GM13977 (cell line): Measurements from ENCODE around the gene MORN3.
"Not testable (repeated sequence)": the region's sequence is repeated elsewhere in the genome, so short reads cannot be mapped to it uniquely, and the experiment has no call there.

Source experiments
- DNase-seq: peaks from one replicate; pipeline ENCODE4 v3.0.0; 2012; ENCODE audit warnings: low spot score
- in situ Hi-C: fragments of 300-500 bp; cut with MboI; formaldehyde crosslinking; loops from one replicate; pipeline ENCODE4 v1.12.0; 2022; ENCODE audit warnings: low sequenced_read_pairs, low pct_unique_long_range_greater_than_20kb, mixed read lengths, inconsistent platforms; ENCODE audit not compliant: unreplicated experiment
- TF ChIP-seq, protein P1 (sequence below): IDR thresholded peaks from 2 replicates; pipeline ENCODE4 v1.5.1; 2012; ENCODE audit warnings: mild to moderate bottlenecking, control low read depth; ENCODE audit not compliant: insufficient read depth; ENCODE audit errors: extremely low read depth, missing control alignments

Gene MORN3

DNA sequence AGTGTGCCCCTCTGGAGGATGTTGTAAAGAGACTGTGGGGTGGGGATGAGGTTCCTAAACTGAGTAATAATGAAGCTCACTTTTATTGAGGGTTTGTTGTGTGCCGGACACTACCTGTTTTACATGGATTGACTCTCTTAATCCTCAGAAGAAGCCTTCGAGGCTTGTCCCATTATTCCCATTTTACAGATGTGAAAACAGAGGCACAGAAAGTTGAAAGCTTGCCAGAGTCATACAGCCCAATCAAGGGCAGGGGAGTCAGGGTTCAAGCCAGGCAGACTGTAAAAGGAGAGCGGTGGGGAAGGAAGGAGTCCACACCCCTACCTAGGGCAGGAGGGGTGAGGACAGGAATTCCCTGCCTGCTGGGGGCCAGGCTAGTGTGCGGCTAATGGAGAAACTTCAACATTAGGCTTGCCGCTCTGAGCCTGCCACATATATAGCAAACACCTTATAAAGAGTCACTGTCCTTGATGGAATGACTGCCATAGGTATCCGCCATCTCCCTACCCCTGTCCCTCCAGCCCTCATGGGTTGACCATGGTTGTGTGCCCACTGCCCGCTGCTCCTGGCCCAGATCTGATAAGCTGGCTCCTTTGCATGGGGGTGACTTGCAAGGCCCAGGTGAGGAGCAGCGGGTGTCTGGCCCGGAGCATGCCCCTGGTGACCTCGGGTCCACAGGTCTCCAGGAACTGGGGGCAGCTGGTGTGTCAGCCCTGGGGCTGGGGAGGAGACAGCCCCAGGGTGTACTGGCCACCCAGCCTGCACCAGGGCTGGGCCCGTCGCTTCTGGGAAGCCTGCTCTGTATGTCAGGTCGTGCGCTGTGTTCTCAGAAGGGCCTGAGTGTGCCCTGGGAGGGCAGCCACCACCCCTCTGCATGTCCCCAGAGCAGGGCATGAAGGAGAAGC, 30.9 kb downstream of the MORN3 start:
- TF ChIP-seq, protein P1, sequence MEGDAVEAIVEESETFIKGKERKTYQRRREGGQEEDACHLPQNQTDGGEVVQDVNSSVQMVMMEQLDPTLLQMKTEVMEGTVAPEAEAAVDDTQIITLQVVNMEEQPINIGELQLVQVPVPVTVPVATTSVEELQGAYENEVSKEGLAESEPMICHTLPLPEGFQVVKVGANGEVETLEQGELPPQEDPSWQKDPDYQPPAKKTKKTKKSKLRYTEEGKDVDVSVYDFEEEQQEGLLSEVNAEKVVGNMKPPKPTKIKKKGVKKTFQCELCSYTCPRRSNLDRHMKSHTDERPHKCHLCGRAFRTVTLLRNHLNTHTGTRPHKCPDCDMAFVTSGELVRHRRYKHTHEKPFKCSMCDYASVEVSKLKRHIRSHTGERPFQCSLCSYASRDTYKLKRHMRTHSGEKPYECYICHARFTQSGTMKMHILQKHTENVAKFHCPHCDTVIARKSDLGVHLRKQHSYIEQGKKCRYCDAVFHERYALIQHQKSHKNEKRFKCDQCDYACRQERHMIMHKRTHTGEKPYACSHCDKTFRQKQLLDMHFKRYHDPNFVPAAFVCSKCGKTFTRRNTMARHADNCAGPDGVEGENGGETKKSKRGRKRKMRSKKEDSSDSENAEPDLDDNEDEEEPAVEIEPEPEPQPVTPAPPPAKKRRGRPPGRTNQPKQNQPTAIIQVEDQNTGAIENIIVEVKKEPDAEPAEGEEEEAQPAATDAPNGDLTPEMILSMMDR, result no peak
- in situ Hi-C loops, result no loop called here
- DNase-seq, result no peak

DNA sequence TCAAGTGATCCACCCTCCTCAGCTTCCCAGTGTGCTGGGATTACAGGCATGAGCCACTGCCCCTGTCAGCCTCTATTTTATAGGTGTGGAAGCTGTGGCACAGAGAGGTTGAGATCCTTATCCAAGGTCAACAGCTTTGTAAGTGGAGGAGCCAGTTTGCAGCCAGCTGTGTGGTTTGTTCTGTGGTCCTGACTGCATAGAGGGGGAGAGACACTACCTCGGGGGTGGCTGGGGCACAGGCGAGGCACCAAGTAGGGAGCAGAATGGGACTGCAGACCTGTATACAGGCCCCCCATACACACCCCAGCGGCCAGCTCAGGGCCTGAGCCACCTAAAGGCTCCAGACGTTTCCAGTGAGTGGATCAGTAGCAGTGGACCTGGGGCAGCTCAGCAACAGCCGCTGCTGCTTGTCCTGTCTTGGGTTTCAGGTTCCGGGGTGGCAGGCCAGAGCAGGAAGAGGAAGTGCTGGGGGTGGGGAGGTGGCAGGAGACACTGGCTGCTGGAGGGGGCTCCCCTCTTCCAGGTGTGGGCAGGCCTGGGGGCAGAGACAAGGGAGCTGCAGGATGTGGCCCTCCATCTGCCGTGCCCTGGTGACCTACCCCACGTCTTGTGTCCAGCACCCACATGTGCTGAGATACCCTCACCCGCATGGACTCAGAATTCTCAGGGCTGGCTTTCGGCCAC, 32.1 kb downstream of the MORN3 start:
- in situ Hi-C loops, result no loop called here
- peak; percentile 73 for DNase-seq
- TF ChIP-seq, protein P1, result no peak

DNA sequence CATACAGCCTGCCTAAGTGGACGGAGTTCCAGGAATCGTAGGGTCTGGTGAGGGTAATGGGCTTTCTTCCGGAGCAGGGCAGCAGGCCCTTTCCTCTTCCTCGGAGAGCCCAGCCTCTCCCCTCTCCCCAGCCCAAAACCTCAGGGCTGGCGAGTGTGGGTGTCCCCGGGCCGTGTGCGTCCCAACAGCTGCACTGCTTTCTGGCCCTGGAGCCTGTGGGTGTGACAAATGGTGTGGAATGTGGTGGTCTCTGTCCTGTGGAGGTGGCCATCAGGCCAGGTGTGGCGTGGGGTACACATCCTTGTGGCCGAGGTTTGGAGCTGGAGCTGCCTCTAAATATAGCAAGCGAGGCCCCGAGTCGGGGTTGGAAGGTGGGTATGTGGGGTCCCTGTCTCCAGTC, 34.6 kb downstream of the MORN3 start:
- in situ Hi-C loops, result no loop called here
- DNase-seq, result no peak
- TF ChIP-seq, protein P1, result no peak

DNA sequence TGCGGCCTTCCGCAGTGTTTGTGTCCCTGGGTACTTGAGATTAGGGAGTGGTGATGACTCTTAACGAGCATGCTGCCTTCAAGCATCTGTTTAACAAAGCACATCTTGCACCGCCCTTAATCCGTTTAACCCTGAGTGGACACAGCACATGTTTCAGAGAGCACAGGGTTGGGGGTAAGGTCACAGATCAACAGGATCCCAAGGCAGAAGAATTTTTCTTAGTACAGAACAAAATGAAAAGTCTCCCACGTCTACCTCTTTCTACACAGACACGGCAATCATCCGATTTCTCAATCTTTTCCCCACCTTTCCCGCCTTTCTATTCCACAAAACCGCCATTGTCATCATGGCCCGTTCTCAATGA, 35.6 kb downstream of the MORN3 start:
- DNase-seq, in situ Hi-C loops: not testable (repeated sequence)

DNA sequence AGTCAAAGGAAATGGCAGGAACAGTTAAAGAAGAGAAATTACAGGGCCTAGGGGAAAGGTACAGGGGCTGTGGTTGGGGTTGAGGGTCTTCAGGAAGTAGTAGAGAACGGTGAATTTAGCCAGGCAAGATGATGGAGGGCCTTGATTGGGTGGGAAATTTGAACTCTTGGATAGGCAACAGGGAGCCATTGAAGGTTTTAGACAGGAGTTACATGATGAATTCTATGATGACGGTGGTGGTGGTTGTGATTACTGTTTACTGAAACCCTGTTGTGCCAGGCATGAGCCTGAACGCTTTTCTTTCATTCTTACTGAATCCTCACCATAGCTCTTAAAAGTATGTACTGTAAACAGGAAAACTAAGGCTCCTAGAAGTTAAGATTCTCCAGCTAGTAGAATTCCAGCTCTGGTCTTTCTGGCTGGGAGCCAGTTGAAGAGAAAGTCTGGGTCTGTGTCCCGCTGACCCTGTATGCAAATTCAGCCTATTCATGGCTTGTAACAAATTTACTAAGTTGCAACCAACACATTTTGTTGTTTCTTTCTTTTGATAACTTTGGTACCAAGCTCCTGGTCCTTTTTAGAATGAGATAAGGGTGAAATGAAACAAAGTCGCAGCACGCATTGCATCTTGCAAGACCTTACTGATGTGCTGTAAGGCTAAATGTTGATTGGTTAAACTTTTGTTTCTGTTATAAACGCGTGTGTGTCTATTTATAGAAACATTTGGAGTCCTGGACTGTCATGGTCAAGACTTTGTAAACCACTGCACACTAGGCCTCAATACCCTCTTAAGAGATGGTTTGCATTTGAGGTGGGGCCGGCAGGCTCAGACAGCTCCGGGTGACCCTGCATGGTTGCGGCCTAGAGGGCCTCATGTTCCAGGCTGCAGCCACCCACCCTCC, 37.1 kb downstream of the MORN3 start:
- DNase-seq, result no peak
- TF ChIP-seq, protein P1, result no peak
- in situ Hi-C loops, result no loop called here

DNA sequence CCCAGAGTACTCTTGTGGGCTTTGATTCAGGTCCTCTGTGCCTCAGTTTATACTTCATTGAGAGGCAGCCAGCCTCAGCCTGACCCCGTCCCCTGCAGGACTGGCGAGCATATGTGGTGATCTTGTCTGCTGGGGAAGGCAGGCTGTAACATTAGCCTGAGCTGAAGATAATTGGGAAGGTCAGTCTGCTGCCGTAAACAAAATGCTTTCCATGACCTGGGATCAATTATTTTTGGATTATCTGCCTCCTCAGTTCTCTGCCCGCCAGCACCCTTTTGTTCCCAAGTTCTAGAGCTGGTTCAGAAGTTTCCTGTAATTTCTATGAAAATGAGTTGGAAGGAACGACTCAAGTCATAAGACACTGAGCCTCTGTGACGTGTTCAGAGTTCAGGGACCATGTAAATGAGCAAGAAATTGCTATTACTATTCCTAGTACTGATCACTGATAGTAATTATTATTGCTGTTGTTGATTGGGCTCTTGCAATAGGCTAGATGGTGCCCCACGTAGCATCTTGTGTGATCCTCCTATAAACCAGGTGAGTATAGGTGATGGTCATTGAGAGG, 38.6 kb downstream of the MORN3 start:
- in situ Hi-C loops, result no loop called here
- no peak for DNase-seq
- TF ChIP-seq, protein P1, result no peak
